Esophagus squamous epithelium (tissue), 5 donors: ENCODE data around the gene CAPN12. TPM values are rescaled to one million over a fixed set of nuclear protein-coding genes. Genes with fewer than 3 reads are reported as not detected.
"Not testable (repeated sequence)": the region's sequence is repeated elsewhere in the genome, so short reads cannot be mapped to it uniquely, and the experiment has no call there.

Source experiments
- DNase-seq: peaks from one replicate; lab custom pipeline; 2025; lab: John Stamatoyannopoulos, UW
- H3K27ac ChIP-seq, 4 donors: fragments of 200-600 bp; sonication (generic); one replicate each; pipeline ENCODE4 v1.5.1; 2016 to 2019; ENCODE audit warnings: mild to moderate bottlenecking in 1 of 4
- H3K27me3 ChIP-seq, 4 donors: fragments of 200-600 bp; sonication (generic); 1 replicate in 3 of 4; 2 replicates in 1 of 4; pipeline versions ENCODE4 v1.5.1 to v1.6.0; 2017 to 2021; ENCODE audit warnings: antibody characterized with exemption in 1 of 4
- H3K36me3 ChIP-seq, 3 donors: fragments of 200-600 bp; sonication (generic); one replicate each; pipeline ENCODE4 v1.5.1; 2016 to 2019
- H3K4me1 ChIP-seq, 3 donors: fragments of 200-600 bp; sonication (generic); one replicate each; pipeline ENCODE4 v1.5.1; 2017 to 2019
- H3K4me3 ChIP-seq, 4 donors: fragments of 200-600 bp; sonication (generic); 1 replicate in 3 of 4; 2 replicates in 1 of 4; pipeline ENCODE4 v1.5.1; 2016 to 2019; ENCODE audit warnings: mild to moderate bottlenecking in 2 of 4, moderate library complexity in 1 of 4
- H3K9me3 ChIP-seq, 3 donors: fragments of 200-600 bp; sonication (generic); one replicate each; pipeline ENCODE4 v1.5.1; 2016 to 2019
- CTCF ChIP-seq, 6 experiments: fragments of 450-650 bp in 4 of 6; fragments of 200-600 bp in 2 of 6; sonication (generic) in 2 of 6; IDR thresholded peaks; one replicate each; pipeline ENCODE4 v1.5.1; 2016 to 2019; ENCODE audit warnings: antibody characterized with exemption in 6 of 6, mild to moderate bottlenecking in 4 of 6, moderate library complexity in 4 of 6
- POLR2A ChIP-seq, 4 donors: fragments of 450-650 bp; IDR thresholded peaks; one replicate each; pipeline ENCODE4 v1.6.1; 2017; ENCODE audit warnings: antibody characterized with exemption in 4 of 4, mild to moderate bottlenecking in 4 of 4, moderate library complexity in 3 of 4
- WGBS, 2 donors: methylation state at CpG; one replicate each; pipeline ENCODE4 v1.1.5; 2018; 5-methylcytosine and 5-hydroxymethylcytosine counted together
- intact Hi-C: fragments of 100-400 bp; cut with DNase I; formaldehyde crosslinking; loops from one replicate; pipeline ENCODE4 v1.15.0; 2022
- total RNA-seq, 4 donors: library from RNA; depleted of rRNA; stranded (reverse); fragments of >200 nt; gene quantifications; one replicate each; pipeline ENCODE4 v1.1.0, GENCODE V29; 2016
- donor health status: DM: yes; HTN: yes; CAD: no.

The CAPN12 gene
- total RNA-seq, 4 donors from 2014 or later: 1.5 to 4.2 (median 1.8) TPM

GRCh38 chr19:38781058-38781457 lies 36.8 kb upstream of the CAPN12 start:
- 73 to 82% methylated on average over 7 of the region's 7 CpGs for WGBS, 2 donors
- no peak overlapping the region for H3K4me3 ChIP-seq
- intact Hi-C loops: no loop called here

GRCh38 chr19:38780443-38780842 lies 36.2 kb upstream of the CAPN12 start:
- WGBS, 2 donors: 82 to 85% methylated on average over 7 of the region's 7 CpGs
- no peak for DNase-seq
- intact Hi-C loops: no loop called here
- peaks cover 0 to 8% (median 0%) of the 10 kb centered on the region in 3 donors for H3K4me1 ChIP-seq
- H3K27ac ChIP-seq: no peak overlapping the region
- H3K4me3 ChIP-seq: no peak overlapping the region
- H3K36me3 ChIP-seq: no peaks in the 10 kb centered on the region
- TF ChIP-seq POLR2A (IDR thresholded peaks at IDR 0.05) (no peak), CTCF (IDR thresholded peaks at IDR 0.05) (no peak)
- no peaks in the 10 kb centered on the region for H3K27me3 ChIP-seq
- no peaks in the 10 kb centered on the region for H3K9me3 ChIP-seq

More at GRCh38 chr19:38781058-38781457, 36.8 kb upstream of the CAPN12 start:
- no peak overlapping the region for H3K27ac ChIP-seq
- no peaks in the 10 kb centered on the region for H3K27me3 ChIP-seq
- H3K36me3 ChIP-seq: no peaks in the 10 kb centered on the region
- TF ChIP-seq POLR2A (IDR thresholded peaks at IDR 0.05): no peak
- TF ChIP-seq CTCF (IDR thresholded peaks at IDR 0.05): no peak
- H3K4me1 ChIP-seq: peaks cover 0 to 4% (median 0%) of the 10 kb centered on the region in 3 donors
- no peak for DNase-seq
- no peaks in the 10 kb centered on the region for H3K9me3 ChIP-seq

- 50 to 77% methylated on average over 4 to 7 of the region's 7 CpGs for WGBS, 2 donors
- no peak for TF ChIP-seq CTCF (IDR thresholded peaks at IDR 0.05)
- TF ChIP-seq POLR2A (IDR thresholded peaks at IDR 0.05): no peak
- H3K4me1 ChIP-seq: peaks cover 6 to 25% (median 8%) of the 10 kb centered on the region in 3 donors
- H3K4me3 ChIP-seq: no peak overlapping the region
- intact Hi-C loops: no loop called here
- no peaks in the 10 kb centered on the region for H3K9me3 ChIP-seq
- no peak overlapping the region for H3K27ac ChIP-seq
- no peak for DNase-seq
- no peaks in the 10 kb centered on the region for H3K27me3 ChIP-seq
- H3K36me3 ChIP-seq: no peaks in the 10 kb centered on the region
These were observed 34.5 kb upstream of the CAPN12 start for GRCh38 chr19:38778733-38779132.

- DNase-seq: no peak
- H3K27ac ChIP-seq: peak overlapping the region; percentile 18 to 84 (median 72)
- no peaks in the 10 kb centered on the region for H3K36me3 ChIP-seq
- WGBS, 2 donors: 69 to 73% methylated on average over 3 to 9 of the region's 13 CpGs
- no peaks in the 10 kb centered on the region for H3K27me3 ChIP-seq
- intact Hi-C loops: no loop called here
- H3K4me3 ChIP-seq: no peak overlapping the region
- H3K9me3 ChIP-seq: no peaks in the 10 kb centered on the region
- TF ChIP-seq POLR2A (IDR thresholded peaks at IDR 0.05) (no peak), CTCF (IDR thresholded peaks at IDR 0.05) (no peak)
- peaks cover 14 to 38% (median 14%) of the 10 kb centered on the region in 3 donors for H3K4me1 ChIP-seq
These were observed 30.1 kb upstream of the CAPN12 start for GRCh38 chr19:38774181-38774950.

- H3K27ac ChIP-seq: peak within 1 kb of the TSS in 3 of 4 donors; percentile 70 to 84 (median 81)
- no peaks in the 10 kb centered on the region for H3K27me3 ChIP-seq
- WGBS, 2 donors: 70 to 75% methylated on average over 5 to 6 of the region's 14 CpGs
- TF ChIP-seq CTCF (IDR thresholded peaks at IDR 0.05): no peak
- no peak for TF ChIP-seq POLR2A (IDR thresholded peaks at IDR 0.05)
- no peaks in the 10 kb centered on the region for H3K9me3 ChIP-seq
- H3K36me3 ChIP-seq: no peaks in the 10 kb centered on the region
- intact Hi-C loops: no loop called here
- DNase-seq: no peak
- peaks cover 15 to 45% (median 17%) of the 10 kb centered on the region in 3 donors for H3K4me1 ChIP-seq
- H3K4me3 ChIP-seq: no peak within 1 kb of the TSS
These were observed 29.3 kb upstream of the CAPN12 start, which contains the start of gene LGALS7 for GRCh38 chr19:38773469-38774177. LGALS7 (minus strand) TSS chr19:38773517; CDS start chr19:38773492, 25 bp downstream.

GRCh38 chr19:38771569-38771968 lies 27.3 kb upstream of the CAPN12 start:
- H3K36me3 ChIP-seq, DNase-seq, H3K27me3 ChIP-seq, intact Hi-C loops, H3K9me3 ChIP-seq: not testable (repeated sequence)
- no CpG with 5 or more reads among the region's 30 CpGs for WGBS, 2 donors
- Histone ChIP-seq H3K4me1 (peaks cover 15 to 45% (median 17%) of the 10 kb centered on the region in 3 donors), H3K27ac (peak overlapping the region in 2 of 4 donors; percentile 75 to 81), H3K4me3 (peak overlapping the region in 1 of 4 donors; percentile 40)

GRCh38 chr19:38770949-38771275 lies 26.6 kb upstream of the CAPN12 start:
- H3K4me1 ChIP-seq: peaks cover 15 to 41% (median 17%) of the 10 kb centered on the region in 3 donors
- H3K36me3 ChIP-seq, H3K9me3 ChIP-seq, intact Hi-C loops, H3K27me3 ChIP-seq, DNase-seq: not testable (repeated sequence)
- peak overlapping the region in 2 of 4 donors; percentile 77 to 83 for H3K27ac ChIP-seq
- H3K4me3 ChIP-seq: peak overlapping the region in 1 of 4 donors; percentile 26
- WGBS, 2 donors: no CpG with 5 or more reads among the region's 22 CpGs
